HG02571 (cell line): ENCODE measurements around the gene GLT6D1.

ENCODE experiments used
- ATAC-seq: cut with Tn5 transposase; IDR thresholded peaks from one replicate; pipeline ENCODE4 v1.9.1; 2021; ENCODE audit warnings: mild to moderate bottlenecking, moderate library complexity; ENCODE audit not compliant: unreplicated experiment

GLT6D1 gene

DNA sequence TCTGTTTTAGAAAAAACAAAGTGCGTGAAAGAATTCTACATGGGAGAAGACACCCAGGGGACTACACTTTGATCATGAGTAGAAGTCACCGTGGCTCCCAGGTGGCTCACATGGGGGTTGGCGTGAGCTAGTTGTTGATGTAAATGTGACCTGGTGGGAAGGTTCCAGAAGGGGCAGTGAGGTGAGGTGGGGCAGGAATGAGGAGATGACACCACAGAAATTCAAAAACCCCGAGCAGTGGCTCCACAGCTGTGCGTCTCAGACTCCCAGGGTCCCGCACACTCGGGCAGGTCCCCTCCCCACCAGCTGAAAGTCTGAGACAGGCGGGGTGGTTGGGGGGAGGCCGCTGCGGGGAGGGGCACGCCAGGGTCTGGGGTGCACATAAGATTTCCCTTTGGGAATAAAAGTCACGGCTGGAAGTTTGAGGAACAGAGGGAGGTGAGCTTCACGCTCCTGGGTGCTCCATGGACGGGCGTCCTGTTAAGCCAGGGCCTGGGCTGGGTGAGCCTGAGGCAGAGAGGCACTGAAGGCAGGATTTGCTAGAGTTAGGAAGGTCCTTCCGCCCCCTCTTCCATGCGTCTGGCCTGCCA is 29.9 kb downstream of the GLT6D1 start:
- no peak for ATAC-seq

DNA sequence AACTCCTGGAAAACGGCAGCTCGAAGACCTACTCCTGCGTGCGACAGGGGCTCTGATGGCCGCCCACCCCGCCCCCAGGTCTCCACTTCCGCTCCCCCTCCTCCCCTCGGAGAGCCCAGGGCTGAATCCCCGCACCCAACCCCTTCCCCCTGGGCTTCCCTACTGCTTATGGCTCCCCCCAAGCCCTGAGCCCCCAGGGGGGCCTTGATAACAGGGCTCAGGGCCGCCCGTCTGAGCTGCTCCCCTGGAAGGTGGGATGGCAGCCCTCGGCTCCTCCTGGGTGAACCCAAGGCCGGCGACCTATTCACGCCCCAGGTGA is 30.4 kb downstream of the GLT6D1 start:
- no peak for ATAC-seq

DNA sequence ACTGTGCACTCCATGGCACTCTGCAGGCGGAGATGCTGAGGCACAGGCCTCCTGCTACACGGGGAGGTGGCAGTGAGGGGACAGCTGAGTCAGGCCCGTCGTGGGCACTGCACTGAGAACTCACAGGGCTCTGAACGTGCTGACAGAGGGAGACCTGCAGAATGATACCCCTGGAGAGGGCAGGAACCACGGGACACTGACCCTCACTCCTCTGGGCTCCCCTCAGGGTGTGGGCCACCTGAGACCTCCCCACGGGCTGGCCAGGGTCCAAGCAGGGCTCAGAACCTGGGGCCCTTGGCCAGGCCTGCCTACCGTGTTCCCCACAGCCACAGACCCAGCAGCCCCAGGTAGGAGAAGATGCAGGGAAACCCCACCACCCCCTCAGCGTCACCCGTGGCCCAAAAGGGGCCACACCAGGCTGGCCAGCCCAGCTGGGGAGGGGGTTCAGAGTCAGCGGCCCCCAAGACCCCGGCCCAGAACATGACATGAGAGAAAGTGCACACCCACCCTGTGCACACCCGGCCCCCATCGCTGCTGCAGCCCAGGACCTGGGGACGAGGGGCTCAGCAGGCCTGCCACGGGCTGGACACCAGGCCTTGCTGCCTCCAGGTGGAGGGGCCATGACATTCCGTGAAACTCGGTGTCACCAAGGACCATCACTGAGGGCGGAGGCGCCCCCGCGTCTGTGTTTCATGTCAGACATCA is 30.9 kb downstream of the GLT6D1 start:
- no peak for ATAC-seq

DNA sequence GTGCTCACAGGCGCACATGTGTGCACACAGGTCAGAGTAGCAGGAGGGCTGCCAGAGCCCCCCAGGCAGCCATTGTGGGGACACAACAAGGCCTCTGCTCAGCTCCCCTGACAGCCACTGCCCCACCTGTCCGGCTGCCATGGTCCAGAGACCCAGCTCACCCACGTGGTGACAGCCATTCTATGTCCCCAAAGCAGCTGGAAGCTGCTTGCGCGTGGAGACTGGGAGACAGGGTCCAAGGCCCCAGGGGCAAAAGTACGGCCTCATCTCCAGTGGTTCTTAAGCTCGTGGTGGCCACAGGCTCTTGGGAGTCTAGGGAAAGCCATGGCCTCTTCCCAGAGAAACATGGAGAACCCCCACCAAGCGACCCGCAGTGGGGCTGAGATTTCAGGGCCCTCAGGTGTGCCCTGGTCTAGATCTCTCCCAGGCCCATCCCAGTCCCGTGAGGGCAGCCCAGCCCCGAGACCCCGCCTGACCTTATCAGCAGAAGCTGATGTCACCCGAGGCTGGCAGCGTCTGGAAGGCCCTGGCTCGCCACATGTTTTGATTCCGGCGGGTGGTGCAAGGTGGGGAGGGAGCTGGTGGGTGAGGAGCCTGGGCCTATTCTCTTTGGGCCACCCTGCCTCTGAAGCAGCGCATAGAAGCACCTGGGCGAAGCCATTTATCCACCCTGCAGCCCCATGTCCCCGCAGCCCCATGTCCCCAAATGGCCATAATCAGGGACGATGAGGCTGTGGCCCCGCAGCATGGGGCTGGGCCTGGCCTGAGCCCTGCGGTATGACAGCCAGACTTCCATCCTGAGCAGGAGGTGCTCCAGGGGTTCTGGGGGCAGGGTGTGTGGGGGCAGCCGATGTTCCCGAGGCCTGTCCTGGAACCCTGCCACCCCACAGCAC is 31.7 kb downstream of the GLT6D1 start:
- ATAC-seq = no peak

DNA sequence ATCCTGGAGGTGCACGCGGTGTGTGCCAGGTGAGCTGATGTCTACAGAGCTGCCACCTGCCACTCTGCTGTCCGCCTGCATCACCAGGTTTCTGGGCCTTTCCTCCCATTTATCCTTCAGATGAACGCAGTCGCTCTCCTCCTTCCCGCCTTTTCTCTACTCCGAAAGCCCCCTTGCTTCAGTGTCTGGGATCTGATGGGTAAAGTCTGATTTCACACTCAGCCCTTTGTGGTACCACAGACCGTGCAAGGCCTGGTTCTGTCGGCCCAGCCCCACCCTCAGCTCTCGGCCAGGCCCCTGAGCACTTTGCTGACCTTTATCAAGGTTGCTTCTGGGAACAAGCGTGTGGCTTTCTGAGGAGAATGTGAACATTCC is 32.5 kb downstream of the GLT6D1 start:
- no peak for ATAC-seq

DNA sequence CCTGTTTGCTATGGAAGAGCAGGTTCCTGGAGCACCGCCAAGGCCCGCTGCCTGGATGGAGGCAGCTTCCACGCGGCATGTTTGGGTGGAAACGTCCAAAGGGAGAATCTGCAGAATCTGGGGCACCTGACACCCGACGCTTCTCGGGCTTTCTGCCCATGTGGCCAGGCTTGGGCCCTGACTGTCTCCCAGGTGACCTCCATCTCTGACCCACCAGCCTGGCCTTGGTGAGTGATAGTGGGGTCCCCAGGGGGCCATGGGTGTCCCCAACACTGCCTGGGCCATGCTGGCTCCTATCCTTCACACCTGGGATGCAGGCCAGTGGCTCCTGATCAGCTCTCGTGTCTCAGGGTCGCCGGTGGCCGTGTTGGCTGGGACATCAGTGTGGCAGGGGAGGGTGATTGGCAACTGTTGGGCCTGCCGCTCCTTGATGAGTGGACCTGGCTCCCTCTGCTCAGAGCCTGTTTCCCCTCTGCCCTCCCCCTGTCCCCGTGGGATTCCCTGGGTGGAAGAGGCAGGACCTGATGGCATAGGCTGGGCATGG is 34.0 kb downstream of the GLT6D1 start:
- ATAC-seq = no peak

DNA sequence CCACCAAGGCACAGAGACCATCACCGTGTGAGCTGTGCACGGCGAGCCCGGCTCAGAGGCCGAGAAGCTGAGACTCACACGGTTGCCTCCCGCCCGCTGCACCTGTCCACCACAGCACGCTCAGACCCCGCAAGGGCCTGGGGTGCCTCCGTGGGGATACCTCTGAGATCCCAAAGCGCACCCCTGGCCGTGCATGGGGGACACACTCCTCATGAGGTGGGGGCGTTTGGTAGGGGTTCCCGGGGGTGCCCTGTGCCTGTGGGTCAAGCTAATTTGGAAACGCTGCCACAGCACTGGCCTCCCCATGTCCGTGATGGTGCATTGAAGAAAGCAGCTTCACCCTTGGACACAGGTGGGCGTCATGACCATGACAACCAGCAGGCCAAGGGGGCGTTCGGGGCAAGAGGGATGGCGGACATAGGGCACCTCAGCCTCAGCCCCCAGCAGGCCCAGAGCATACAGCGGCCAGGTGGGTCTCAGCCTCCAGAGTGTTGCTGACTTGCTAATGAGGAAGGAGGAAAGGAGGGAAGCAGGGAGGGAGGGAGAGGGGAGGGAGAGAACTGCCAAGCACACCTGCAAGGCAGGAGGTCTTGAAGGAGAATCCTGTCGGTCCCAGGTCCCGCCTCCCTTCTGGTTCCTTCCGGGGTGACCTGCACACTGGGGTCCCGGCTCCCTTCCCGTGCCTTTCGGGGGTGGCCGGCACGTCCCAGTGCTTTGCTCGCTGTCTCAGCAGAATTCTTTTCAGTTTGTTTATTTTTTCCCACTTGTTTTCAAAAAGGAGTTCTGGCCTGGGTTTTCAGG is 34.7 kb downstream of the GLT6D1 start:
- no peak for ATAC-seq

DNA sequence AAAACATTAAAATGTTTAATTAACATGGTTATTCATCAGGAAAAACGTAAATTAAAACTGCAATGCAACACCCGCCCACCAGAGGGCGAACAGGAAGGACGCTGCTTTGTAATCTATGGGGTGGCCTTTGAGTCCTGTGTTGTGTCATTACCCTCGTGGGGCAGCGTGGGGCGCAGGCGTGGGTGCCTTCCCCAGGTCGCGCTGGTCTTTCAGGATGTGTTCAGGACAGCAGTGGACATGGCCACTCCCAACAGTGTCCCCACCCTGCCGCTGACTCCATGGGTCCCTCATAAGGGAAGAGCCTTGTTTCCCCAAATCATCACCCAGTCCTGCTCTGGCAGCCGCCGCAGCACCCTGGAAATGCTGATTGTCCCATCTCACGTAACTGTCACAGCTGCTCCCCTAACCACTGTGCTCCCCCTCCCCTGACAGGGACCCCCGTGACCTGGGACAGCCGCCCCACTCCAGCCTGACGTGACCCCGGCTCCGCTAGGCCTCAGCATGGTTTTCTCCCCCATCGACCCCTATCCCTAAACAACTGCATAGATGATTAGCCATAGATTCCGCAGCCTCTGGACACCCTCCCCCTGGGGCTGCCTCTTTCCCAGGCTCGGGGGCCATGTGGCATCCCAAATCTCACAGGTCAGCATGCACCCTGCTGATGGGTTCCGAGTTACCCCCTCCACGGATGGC is 36.4 kb downstream of the GLT6D1 start:
- ATAC-seq = no peak

DNA sequence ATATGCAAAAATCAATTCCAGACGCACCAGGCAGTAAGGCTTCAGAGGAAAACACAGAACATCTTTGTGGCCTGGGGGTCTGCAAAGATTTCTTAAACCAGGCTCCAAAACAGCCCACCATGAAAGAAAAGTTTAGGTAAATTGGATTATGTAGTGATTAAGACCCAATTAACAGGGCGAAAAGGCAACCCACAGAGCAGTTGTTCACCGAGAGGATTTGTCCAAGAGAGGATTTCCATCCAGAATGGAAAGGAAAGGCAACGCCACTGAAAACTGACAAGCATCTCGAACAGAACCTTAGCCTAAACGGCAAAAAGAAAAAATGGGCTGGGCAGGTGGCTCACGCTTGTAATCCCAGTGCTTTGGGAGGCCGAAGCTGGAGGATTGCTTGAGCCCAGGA is 37.4 kb downstream of the GLT6D1 start:
- no peak for ATAC-seq

DNA sequence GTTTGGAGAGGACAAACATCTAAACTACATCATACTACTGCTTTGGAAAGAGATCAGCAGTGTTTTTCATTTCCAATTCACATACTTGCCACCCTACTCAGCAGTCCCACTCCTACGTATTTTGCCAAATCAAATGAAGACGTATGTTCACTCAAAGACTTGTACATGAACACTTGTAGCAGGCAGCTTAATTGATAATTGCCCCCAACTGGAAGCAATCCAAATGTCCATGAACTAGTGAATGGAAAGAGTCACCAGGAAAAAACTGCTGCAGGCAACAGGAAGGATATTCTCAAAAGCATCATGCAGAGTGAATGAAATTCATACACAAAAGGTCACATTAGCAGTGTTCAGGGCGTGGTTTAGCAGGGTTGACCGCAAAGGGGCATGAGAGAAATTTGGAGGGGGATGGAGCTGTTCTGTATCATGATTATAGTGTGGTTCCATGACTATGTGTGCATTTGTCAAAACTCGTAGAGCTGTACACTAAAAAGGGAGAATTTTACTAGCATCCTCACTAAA is 39.0 kb downstream of the GLT6D1 start:
- ATAC-seq = no peak

DNA sequence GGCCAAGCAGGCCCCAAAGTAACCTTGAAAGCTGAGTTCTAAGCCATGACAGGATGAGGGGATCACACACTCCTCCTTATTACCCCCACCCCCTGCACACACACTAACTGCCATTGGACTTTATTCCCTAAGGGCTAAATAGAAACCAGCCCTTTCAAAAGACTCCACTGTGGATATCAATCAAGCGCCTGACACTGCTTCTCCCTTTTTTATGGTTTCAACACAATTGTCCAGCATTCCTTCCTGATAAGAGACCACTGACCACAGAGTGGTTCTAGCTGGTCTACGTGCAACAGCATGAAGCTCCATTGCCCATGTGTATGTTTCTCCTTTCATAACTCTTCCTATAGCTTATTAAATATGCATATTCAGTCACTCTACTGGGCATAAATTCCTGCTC is 43.1 kb downstream of the GLT6D1 start:
- ATAC-seq = no peak

DNA sequence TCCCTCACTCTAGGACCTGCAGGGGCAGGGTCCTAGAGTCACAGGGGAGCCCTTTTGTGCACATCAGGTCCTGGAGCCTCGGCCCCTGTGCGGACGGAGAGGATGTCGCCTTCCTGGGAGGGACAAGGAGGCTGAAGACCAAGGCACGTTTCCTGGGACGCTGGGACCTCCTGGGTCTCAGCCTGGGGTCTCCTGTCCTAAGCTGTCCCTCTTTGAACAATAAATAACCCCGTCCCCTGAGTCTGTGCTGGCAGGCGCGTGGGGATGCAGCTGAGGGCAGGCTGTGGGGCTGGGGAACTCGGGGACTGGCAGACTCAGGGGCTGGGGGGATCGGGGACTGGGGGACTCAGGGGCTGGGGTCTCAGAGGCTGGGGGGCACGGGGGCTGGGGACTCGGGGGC is 46.7 kb downstream of the GLT6D1 start:
- no peak for ATAC-seq

DNA sequence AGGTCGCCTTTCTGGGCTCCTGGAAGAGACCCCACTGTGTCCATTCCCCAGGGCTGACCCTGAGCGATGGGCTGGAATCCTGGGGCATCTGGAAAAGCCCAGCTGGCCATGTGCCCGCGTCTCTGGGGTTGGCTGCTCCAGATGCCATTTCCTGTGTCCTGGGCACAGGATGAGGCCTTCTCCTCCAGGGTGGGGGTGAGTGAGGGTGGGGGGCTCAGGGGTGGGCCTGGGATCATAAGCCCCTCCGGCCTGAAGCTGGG is 47.1 kb downstream of the GLT6D1 start:
- no peak for ATAC-seq

DNA sequence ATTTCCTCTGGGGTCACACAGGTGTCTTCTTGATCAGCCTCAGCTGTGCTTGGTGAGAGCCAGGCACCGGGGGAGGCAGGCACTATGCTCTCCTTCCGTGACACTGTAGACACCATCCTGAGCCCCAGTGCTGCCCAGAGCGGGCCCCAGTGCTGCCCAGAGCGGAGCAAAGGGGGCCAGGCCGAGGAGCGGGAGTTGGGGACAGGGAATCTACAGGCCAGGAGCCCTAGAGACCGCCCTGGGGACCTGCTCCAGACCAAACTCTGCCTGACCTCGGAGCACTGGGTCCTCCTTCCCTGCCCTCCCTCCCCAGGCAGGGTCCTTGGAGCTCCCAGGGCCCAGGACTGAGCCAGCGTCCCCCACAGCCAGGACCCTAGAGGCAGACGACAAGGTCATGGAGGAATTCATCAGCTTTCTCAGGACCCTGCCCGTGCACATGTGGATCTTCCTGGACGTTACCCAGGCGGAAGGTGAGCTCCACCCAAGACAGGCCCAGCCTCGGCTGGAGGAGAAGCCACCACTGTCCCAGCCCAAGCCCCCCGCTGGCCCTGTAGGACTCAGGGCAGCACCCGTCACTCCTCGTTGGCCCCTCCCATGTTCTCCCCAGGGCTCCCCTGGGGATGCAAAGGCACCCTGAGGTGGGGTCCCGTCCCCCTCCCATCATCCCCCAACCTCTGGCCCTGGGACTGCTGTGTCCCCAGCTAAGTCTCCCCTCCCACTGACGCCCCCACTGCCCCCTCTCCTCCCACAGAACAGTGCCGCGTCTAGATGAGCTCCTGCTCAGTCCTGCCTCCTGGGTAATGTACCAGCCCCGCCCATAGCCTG is 47.6 kb downstream of the GLT6D1 start:
- ATAC-seq = no peak

DNA sequence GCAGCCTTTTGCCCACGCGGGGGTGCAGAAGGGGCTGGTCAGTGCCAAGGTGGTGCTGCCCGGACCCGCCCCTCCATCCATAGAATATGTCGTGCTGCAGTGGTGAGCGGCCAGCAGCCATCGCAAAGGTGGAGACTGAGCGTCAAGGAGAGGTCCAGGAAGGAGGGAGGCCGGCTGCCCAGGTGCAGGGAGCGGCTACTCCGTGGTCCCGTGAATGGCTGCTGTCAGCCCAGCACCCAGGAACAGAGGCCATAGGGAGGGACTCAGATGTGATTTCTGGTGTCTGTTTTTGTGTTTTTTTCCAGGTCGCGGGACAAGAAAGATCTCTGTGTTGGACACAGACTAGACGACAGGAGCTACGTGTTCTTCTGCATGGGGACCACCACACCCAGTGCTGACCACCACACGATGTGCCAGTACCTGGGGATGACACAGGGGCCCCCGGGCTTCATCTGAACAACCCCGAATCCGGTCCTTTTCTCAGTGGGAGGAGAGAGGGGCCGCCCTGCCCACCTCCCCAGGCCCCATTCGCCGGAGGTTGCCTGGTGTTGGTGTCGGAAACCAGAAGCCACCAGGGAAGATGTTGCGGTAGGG is 48.8 kb downstream of the GLT6D1 start:
- no peak for ATAC-seq

DNA sequence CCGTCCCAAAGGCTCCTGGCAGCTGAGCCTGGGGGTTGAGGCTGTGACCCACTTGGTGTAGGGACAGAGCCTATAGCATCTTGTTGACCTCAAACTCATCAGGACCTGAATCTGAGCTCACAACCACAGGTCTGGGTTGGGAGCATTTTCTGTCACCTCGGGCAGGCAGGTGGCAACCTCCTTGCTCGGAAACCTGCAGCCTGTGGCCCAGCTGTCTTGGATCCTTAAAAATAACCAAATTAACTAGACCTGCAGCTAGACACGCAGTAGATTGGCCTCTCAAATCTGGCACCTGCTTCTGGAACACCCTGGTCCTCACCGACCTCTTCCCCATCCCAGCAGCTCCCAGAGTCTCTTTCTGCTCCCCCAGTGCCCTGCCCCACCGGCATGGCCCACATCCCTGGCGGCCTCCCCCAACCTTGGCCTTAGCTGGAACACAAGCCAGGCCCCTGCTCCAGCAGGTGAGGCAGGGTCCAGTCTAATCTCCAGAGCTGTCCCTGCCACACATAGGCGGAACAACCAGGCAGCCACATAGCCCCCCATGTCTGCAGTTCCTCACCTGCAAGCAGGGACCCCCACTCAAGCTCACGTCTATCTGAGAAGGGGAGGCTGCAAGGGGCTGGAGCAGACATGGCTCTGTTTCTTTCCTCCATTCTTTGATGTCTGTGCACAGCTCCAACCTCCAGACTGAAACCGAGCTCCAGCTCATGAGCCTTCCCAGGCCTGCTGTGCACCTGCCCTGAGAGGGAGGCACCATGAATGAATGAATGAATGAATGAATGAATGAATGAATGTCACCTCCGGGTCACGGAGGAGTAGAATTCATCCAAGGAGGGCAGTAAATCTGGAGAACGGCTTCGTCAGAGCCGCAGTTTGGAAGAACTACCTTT is 49.5 kb downstream of the GLT6D1 start:
- ATAC-seq = no peak

DNA sequence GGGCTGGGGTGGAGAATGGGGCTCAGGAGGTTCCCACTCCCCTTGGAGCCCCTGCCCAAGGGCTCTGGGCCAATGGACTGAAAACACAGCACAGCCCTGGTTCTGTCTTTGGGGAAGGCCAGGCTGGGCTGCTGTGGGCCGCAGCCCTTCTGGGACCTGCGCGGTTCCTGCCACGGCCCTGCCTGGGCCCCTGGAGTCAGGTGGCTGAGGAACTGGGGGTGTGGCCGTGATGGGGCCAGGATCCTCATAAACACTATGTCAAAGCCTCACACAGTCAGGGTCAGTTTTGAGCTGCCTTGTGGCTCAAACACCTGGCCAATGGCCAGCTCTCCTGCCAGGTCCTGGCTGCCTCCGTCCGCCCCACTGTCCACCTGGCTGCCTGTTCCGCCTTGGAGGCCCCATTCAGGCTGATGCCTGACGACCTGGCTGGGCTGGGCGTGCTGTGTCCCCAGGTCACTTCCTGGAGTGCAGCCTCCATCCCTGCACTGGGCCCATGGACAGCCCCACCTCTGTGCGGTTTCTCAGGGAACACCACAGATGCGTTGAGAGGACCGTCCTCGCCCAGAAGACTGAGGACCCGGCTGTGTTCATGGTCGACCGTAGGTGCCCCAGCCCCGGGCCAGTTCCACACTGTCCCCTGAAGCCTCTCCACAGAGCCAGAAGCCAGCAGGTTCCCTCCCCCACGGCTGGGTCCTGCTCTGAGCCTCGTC is 50.3 kb downstream of the GLT6D1 start:
- no peak for ATAC-seq

DNA sequence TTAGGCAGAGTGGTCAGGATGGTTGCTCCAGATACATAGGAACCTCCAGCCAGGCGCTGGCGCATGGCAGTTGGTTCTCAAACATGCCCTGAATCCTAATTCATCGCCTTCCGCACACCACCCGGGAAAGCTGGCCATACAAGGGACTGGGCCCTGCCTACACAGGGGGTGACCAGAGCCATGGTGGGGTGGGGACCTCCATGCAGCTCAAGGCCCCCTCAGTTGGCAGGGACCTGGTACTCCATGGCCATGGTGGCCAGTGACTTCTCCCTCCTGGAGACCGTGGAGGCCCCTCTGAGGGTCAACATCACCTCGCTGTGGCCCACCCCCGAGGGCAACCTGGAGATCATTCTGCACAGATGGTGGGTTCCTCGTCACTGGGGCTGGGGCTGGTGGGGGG is 51.0 kb downstream of the GLT6D1 start:
- no peak for ATAC-seq
